Osteocyte (in vitro differentiated cells): ENCODE measurements around the gene MAPRE2. TPM values are rescaled to one million over a fixed set of nuclear protein-coding genes. Genes with fewer than 3 reads are reported as not detected.
A peak's percentile ranks its signal among the peaks of the same experiment; 100 is the strongest.

Experiments used
- DNase-seq: peaks from one replicate; pipeline ENCODE4 v3.0.0; 2021; ENCODE audit warnings: mixed read lengths; ENCODE audit not compliant: unreplicated experiment; ENCODE audit errors: extremely low spot score
- H3K27ac Mint-ChIP-seq: one replicate; pipeline ENCODE4 v1.8.0; 2021; ENCODE audit warnings: mild to moderate bottlenecking, mixed read lengths; ENCODE audit not compliant: unreplicated experiment
- H3K27me3 Mint-ChIP-seq: one replicate; pipeline ENCODE4 v1.8.0; 2021; ENCODE audit warnings: mixed read lengths; ENCODE audit not compliant: unreplicated experiment
- H3K36me3 Mint-ChIP-seq: one replicate; pipeline ENCODE4 v1.8.0; 2021; ENCODE audit warnings: mixed read lengths; ENCODE audit not compliant: unreplicated experiment
- H3K4me1 Mint-ChIP-seq: one replicate; pipeline ENCODE4 v1.8.0; 2021; ENCODE audit warnings: mixed read lengths; ENCODE audit not compliant: unreplicated experiment
- H3K4me3 Mint-ChIP-seq: one replicate; pipeline ENCODE4 v1.8.0; 2021; ENCODE audit warnings: mild to moderate bottlenecking, moderate library complexity, mixed read lengths; ENCODE audit not compliant: unreplicated experiment
- H3K9me3 Mint-ChIP-seq: one replicate; pipeline ENCODE4 v1.8.0; 2021; ENCODE audit warnings: mixed read lengths; ENCODE audit not compliant: unreplicated experiment
- CTCF ChIP-seq: fragments of 200-600 bp; sonication (generic); IDR thresholded peaks from 2 replicates; pipeline ENCODE4 v1.5.0; 2021; ENCODE audit warnings: antibody characterized with exemption, mild to moderate bottlenecking, moderate library complexity
- total RNA-seq: library from RNA; stranded (reverse); gene quantifications from 2 replicates; pipeline ENCODE4 v1.2.1, GENCODE V29; 2021

Gene MAPRE2
- total RNA-seq, 1 donor from 2014 or later, result 50.0 TPM

DNA sequence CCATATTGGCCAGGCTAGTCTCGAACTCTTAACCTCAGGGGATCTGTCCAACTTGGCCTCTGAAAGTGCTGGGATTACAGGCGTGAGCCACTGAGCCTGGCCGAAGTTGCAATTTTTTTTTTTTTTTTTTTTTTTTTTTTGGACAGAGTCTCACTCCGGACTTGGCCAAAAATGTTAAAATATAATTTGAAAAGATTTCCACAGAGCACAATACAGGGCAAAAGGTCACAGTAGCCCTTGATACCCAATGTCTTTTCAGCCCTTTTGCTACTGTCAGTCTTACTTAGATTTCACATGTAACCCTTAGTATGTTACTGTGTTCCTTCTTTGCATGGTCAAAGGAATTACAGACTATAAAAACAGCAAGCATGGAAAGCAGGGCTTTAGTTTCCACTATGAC lies 42.6 kb upstream of the MAPRE2 start:
- no peaks in the 10 kb centered on the region for H3K9me3 Mint-ChIP-seq

GRCh38 chr18:34999756-35000289 lies 41.4 kb upstream of the MAPRE2 start:
- no peaks in the 10 kb centered on the region for H3K27me3 Mint-ChIP-seq
- peaks cover 4% of the 10 kb centered on the region for H3K36me3 Mint-ChIP-seq
- no peak for DNase-seq
- H3K4me3 Mint-ChIP-seq, result no peak overlapping the region
- peaks cover 14% of the 10 kb centered on the region for H3K4me1 Mint-ChIP-seq
- no peak overlapping the region for H3K27ac Mint-ChIP-seq
- no peak for TF ChIP-seq CTCF
- H3K9me3 Mint-ChIP-seq, result no peaks in the 10 kb centered on the region

More for the DNA sequence above, 42.6 kb upstream of the MAPRE2 start:
- H3K36me3 Mint-ChIP-seq, result peaks cover 4% of the 10 kb centered on the region
- DNase-seq, result no peak
- no peak overlapping the region for H3K27ac Mint-ChIP-seq
- no peak overlapping the region for H3K4me3 Mint-ChIP-seq
- peaks cover 21% of the 10 kb centered on the region for H3K4me1 Mint-ChIP-seq
- no peaks in the 10 kb centered on the region for H3K27me3 Mint-ChIP-seq
- no peak for TF ChIP-seq CTCF

- TF ChIP-seq CTCF, result no peak
- no peaks in the 10 kb centered on the region for H3K9me3 Mint-ChIP-seq
- no peaks in the 10 kb centered on the region for H3K27me3 Mint-ChIP-seq
- H3K27ac Mint-ChIP-seq, result no peak overlapping the region
- no peak for DNase-seq
- peaks cover 2% of the 10 kb centered on the region for H3K36me3 Mint-ChIP-seq
- H3K4me3 Mint-ChIP-seq, result no peak overlapping the region
- peaks cover 8% of the 10 kb centered on the region for H3K4me1 Mint-ChIP-seq
These were observed 40.8 kb upstream of the MAPRE2 start for GRCh38 chr18:35000457-35000856.

- Mint-ChIP-seq H3K27me3 (no peaks in the 10 kb centered on the region), H3K4me3 (no peak overlapping the region), H3K4me1 (peaks cover 7% of the 10 kb centered on the region), H3K27ac (no peak overlapping the region), H3K36me3 (no peaks in the 10 kb centered on the region), H3K9me3 (no peaks in the 10 kb centered on the region)
- DNase-seq, result no peak
- TF ChIP-seq CTCF, result no peak
These were observed 39.1 kb upstream of the MAPRE2 start for GRCh38 chr18:35002120-35002519.

- Mint-ChIP-seq H3K27me3 (no peaks in the 10 kb centered on the region), H3K27ac (no peak overlapping the region), H3K9me3 (no peaks in the 10 kb centered on the region), H3K4me3 (no peak overlapping the region), H3K36me3 (no peaks in the 10 kb centered on the region), H3K4me1 (no peaks in the 10 kb centered on the region)
- peak; percentile 76 for TF ChIP-seq CTCF
- no peak for DNase-seq
These were observed 35.1 kb upstream of the MAPRE2 start for GRCh38 chr18:35005963-35006577.
